GM13976 (cell line): ENCODE measurements around the gene ZNF814.
"Not testable (repeated sequence)": the region's sequence is repeated elsewhere in the genome, so short reads cannot be mapped to it uniquely, and the experiment has no call there.

Experiments
- DNase-seq: peaks from one replicate; pipeline ENCODE4 v3.0.0; 2012; ENCODE audit warnings: low spot score
- in situ Hi-C: fragments of 300-500 bp; cut with MboI; formaldehyde crosslinking; loops from one replicate; pipeline ENCODE4 v1.12.0; 2022; ENCODE audit warnings: low sequenced_read_pairs, mixed read lengths, inconsistent platforms; ENCODE audit not compliant: unreplicated experiment
- TF ChIP-seq, protein P1 (sequence below): IDR thresholded peaks from 2 replicates; pipeline ENCODE4 v1.5.1; 2012; ENCODE audit warnings: borderline replicate concordance, mild to moderate bottlenecking; ENCODE audit not compliant: insufficient read depth; ENCODE audit errors: extremely low read depth, missing control alignments, control extremely low read depth

Gene ZNF814

DNA sequence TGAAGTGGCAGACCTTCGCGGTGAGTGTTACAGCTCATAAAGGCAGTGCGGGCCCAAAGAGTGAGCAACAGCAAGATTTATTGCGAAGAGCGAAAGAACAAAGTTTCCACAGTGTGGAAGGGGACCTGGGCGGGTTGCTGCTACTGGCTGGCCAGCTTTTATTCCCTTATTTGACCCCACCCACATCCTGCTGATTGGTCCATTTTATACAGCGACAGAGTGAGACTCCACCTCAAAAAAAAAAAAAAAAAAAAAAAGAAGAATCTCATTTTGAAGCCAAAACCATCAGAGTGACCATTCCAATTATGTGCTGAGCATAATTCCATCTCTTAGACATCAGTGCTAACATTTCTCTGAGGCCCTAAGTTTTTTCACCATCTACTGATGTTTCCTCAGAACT is 72.2 kb downstream of the ZNF814 start:
- no peak for DNase-seq
- in situ Hi-C loops: no loop called here
- TF ChIP-seq, protein P1, sequence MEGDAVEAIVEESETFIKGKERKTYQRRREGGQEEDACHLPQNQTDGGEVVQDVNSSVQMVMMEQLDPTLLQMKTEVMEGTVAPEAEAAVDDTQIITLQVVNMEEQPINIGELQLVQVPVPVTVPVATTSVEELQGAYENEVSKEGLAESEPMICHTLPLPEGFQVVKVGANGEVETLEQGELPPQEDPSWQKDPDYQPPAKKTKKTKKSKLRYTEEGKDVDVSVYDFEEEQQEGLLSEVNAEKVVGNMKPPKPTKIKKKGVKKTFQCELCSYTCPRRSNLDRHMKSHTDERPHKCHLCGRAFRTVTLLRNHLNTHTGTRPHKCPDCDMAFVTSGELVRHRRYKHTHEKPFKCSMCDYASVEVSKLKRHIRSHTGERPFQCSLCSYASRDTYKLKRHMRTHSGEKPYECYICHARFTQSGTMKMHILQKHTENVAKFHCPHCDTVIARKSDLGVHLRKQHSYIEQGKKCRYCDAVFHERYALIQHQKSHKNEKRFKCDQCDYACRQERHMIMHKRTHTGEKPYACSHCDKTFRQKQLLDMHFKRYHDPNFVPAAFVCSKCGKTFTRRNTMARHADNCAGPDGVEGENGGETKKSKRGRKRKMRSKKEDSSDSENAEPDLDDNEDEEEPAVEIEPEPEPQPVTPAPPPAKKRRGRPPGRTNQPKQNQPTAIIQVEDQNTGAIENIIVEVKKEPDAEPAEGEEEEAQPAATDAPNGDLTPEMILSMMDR: no peak

DNA sequence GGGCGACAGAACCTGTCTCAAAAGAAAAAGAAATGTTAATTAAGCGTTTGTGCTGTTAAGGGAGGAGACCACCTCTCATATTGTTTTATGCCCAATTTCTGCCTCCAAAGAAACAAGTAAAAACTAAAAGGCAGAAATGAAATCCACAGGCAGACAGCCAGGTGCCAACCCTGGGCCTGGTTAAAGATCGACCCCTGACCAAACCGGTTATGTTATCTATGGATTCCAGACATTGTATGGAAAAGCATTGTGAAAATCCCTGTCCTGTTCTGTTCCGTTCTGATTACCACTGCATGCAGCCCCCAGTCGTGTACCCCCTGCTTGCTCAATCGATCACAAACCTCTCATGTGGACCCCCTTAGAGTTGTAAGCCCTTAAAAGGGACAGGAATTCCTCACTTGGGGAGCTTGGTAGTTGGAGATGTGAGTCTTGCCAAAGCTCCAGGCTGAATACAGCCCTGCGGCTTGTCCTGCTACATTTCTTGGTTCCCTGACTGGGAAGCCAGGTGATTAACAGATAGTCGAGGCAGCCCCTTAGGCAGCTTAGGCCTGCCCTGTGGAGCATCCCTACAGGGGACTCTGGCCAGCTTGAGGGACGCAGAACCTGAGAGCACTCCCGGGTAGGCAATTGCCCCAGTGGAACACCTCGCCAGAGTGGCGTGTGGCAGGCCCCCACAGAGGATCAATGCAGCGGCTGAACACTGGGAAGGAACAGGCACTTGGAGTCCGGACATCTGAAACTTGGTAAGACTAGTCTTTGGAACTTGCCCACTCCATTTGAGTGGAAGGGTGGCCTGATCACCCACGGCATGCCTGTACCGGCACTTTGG is 73.4 kb downstream of the ZNF814 start:
- no peak for DNase-seq
- in situ Hi-C loops: no loop called here
- TF ChIP-seq, protein P1: no peak

DNA sequence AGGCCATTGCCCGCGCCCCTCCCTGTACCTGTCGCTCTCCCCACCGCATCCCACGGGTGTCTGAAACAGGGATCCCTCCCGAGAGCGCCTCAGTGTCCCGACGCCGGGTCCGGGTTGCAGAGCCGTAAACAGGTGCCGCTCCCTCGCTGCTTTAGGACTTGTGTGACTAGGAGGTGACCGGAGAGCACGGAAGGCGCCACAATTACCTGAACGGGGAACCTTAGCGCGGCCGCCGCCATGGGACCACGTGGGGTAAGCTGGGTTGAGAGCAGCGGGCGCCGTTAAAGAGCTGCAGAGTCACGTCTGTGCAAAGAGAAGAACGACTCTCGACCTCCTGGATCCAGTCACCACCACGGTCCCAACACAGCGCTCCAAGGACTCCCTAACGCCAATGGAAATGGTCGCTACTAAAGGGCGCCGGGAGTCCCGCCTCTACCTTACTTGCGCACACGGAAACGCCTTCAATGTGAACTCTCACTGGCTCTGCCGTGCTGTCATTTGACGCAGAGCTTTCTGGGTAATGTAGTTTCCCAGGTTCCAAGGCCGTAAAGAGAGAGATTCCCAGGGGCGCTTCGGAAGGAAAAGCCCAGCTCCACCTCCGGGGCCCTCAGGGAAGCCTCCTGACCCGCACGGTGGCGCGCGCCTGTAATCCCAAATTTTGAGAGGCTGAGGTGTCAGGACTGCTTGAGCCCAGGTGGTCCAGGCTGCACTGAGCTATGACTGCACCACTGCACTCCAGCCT is 74.2 kb downstream of the ZNF814 start, which contains the start of gene ZNF552:
ZNF552 (minus strand) TSS at position 409 of the 742 bp plus-strand sequence; CDS start at position 239, 170 bp downstream.
- peak; percentile 86 for DNase-seq
- in situ Hi-C loops: no loop called here
- TF ChIP-seq, protein P1: no peak

DNA sequence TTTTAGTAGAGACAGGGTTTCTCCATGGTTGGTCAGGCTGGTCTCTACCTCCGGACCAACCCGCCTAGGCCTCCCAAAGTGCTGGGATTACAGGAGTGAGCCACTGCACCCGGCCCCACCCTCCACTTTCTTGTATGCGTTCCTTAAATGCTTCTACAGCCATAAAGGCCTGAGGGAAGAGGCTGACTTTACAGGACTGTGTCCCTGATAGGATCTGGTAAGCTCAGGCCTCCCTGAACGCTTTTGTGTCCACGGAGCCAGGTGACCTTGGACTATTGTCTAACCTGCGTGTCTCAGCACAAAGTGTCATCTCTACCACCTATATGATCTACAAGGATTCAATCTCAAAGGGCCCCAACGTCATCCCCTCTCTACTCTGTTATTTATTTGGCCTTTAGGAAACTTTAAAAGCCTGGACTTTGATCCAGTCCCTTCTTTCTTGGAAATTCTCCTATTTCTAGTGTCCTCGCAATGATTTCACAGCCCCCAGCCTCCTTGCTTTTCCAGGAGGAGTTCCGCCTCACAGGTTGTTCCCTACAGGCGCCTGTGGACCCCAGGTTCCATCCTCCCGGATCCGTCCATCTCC is 74.8 kb downstream of the ZNF814 start:
- TF ChIP-seq, protein P1: no peak
- DNase-seq: no peak
- in situ Hi-C loops: no loop called here

DNA sequence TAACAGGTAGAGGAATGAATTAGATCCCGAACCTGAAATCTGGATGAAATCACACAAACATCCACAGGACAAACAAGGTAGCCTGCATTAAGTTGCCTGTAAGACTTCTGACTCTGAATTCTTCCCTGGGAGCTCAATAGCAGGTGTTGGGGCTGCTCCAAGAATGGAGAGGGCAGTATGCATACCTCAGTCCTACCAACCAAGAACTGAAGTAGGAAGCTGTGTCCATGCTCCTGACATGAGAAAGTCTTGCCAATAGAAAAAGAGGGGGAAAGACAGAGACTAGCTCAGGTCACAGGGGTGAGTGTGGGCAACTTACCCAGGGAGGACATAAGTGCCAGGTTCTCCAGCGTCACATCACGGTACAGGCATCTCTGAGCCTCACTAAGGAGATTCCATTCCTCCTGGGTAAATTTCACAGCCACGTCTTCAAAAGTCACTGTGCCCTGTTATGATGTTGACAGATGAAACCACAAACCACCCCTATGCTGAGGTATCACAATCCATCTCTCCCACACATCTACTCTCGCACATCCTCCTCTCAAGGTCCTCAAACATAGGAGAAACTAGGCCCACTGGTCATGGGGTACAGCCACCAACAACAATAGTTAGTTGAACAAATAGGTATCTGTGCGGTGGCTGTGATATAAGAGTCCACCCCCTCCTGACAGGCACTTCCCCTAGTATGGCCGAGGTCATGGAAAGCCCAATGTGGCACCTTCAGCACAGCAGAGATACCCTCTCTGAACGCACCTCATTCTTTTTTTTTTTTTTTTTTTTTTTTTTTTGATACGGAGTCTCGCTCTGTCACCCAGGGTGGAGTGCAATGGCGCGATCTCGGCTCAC is 75.6 kb downstream of the ZNF814 start:
- in situ Hi-C loops, DNase-seq: not testable (repeated sequence)

DNA sequence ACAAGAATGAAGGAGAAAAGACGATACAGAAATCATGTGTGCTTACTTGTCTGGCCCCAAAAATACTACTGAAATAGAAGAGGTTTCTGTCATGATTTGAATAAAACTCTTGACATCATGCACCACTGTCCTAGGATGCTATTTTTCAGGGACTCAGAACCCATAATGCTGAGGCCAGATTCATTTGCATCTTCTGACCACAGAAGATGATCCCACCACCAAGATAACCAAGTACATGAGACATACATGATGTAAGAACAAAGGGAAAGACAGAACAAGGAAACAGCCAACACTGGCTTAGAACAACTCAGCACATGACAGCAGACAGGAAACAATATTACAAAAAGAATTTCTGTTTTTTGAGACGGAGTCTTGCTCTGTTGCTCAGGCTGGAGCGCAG is 76.6 kb downstream of the ZNF814 start:
- TF ChIP-seq, protein P1: no peak
- in situ Hi-C loops: no loop called here
- peak; percentile 55 for DNase-seq

DNA sequence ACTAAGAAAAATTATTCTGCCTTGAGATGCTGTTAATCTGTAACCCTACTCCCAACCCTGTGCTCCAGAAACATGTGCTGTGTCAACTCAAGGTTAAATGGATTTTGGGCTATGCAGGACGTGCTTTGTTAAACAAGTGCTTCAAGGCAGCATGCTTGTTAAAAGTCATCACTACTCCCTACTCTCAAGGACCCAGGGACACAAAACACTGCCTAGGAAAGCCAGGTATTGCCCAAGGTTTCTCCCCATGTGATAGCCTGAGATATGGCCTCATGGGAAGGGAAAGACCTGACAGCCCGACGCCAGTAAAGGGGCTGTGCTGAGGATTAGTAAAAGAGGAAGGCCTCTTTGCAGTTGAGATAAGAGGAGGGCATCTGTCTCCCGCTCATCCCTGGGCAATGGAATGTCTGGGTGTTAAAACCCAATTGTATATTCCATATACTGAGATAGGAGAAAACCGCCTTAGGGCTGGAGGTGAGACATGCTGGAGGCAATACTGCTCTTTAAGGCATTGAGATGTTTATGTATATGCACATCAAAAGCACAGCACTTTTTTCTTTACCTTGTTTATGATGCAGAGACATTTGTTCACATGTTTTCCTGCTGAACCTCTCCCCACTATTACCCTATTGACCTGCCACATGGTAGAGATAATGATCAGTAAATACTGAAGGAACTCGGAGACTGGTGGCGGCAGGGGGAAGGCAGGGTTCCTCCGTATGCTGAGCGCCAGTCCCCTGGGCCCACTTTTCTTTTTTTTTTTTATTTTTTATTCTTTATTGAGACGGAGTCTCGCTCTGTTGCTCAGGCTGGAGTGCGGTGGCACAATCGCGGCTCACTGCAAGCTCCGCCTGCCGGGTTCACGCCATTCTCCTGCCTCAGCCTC is 78.2 kb downstream of the ZNF814 start:
- DNase-seq, in situ Hi-C loops: not testable (repeated sequence)
